ENCODE data around the gene MAP2K7. TPM values are rescaled to one million over a fixed set of nuclear protein-coding genes. Genes with fewer than 3 reads are reported as not detected.
A peak's percentile ranks its signal among the peaks of the same experiment; 100 is the strongest.
"Not testable (repeated sequence)": the region's sequence is repeated elsewhere in the genome, so short reads cannot be mapped to it uniquely, and the experiment has no call there.

The MAP2K7 gene
- polyA plus RNA-seq, 1 donor (not counting 4 experiments of a cell fraction or from before 2014, with no cell fraction given): 8.4 TPM

GRCh38 chr19:7916955-7917266 is 13.2 kb downstream of the MAP2K7 start:
- H3K4me1 ChIP-seq (ENCODE audit: control insufficient read depth, extremely low read depth, insufficient read depth, low read length): peaks cover 18% of the 10 kb centered on the region
- FAIRE-seq: no peak
- H3K27me3 ChIP-seq (ENCODE audit: control insufficient read depth, extremely low read depth, insufficient read depth, low read length): peaks cover 24% of the 10 kb centered on the region

DNA sequence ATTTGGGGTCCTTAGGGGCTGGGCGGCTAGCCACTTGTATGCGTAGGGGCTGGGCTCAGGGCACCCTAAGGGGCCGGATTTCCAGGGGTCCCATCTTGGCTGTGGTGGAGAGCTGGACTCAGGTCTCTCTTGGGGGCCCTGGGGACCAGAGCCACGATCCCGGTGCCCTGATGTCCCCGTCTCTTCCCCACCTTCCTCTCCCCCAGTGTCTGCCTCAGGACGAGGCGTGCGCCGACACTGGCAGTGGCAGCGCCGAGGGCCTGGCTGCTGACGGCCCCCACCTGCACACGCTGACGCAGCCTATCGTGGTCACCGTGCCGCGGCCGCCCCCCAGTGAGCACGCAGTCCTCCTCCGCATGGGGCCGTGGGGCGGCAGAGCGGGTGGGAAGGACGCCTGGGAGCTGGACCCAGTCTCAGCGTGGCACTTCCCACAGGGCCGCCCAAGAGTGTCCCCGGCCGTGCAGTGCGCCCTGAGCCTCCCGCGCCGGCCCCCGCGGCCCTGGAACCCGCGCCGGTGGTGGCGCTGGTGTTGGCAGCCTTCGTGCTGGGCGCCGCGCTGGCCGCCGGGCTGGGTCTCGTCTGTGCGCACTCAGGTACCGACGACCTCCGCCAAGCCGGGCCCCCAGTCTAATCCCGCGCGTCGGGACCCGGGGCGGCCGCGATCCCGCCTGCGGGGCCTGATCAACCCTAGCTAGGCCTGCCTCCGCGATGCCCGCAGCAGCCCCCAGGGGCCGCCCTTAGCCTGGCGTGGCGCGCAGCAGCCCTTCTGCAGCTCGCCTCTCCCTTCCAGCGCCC is 13.8 kb downstream of the MAP2K7 start:
- Histone ChIP-seq H3K27ac (ENCODE audit: control insufficient read depth, insufficient read depth, low read length) (no peak overlapping the region), H3K27me3 (ENCODE audit: control insufficient read depth, extremely low read depth, insufficient read depth, low read length) (peaks cover 24% of the 10 kb centered on the region), H3K36me3 (ENCODE audit: control insufficient read depth in 2 of 2, extremely low read depth in 1 of 2, insufficient read depth in 2 of 2, low read length in 2 of 2) (peaks cover 3 to 8% of the 10 kb centered on the region in 2 experiments), H3K9me3 (ENCODE audit: control insufficient read depth, low read depth, low read length) (no peaks in the 10 kb centered on the region), H3K9me1 (ENCODE audit: control insufficient read depth, extremely low read depth, insufficient read depth, low read length) (no peaks in the 10 kb centered on the region), H4K20me1 (ENCODE audit: control insufficient read depth, extremely low read depth, insufficient read depth, low read length) (no peaks in the 10 kb centered on the region), H3K79me2 (ENCODE audit: control insufficient read depth, insufficient read depth, low read length) (no peaks in the 10 kb centered on the region), H3K4me2 (ENCODE audit: control insufficient read depth, extremely low read depth, insufficient read depth, low read depth, low read length) (peak overlapping the region; percentile 81), H3K4me1 (ENCODE audit: control insufficient read depth, extremely low read depth, insufficient read depth, low read length) (peaks cover 18% of the 10 kb centered on the region), H3K4me3 (ENCODE audit: control insufficient read depth in 2 of 3, extremely low read depth in 1 of 3, insufficient read depth in 2 of 3, low read depth in 1 of 3, low read length in 3 of 3) (peak overlapping the region; percentile 37 to 59 (median 38)), H2AFZ (ENCODE audit: control insufficient read depth, low read length) (peak overlapping the region; percentile 37), H3K9ac (ENCODE audit: control insufficient read depth, extremely low read depth, insufficient read depth, low read length) (peak overlapping the region; percentile 61)
- dilution Hi-C loops (cut with MboI; ENCODE audit: extremely low pct_ligation_motif_present, low sequenced_read_pairs): no loop called here
- TF ChIP-seq CTCF (optimal IDR thresholded peaks at IDR 0.05 in 1 of 3, IDR thresholded peaks at IDR 0.05 in 1 of 3, conservative IDR thresholded peaks at IDR 0.05 in 1 of 3; ENCODE audit: extremely low read depth in 1 of 3, insufficient read depth in 2 of 3, low read length in 3 of 3) (peak; percentile 29 to 73 (median 64)), EZH2 (IDR thresholded peaks at IDR 0.05; ENCODE audit: low read length) (no peak)
- FAIRE-seq: no peak
- DNase-seq (ENCODE audit: low read depth, low spot score): no peak

More at GRCh38 chr19:7916955-7917266, 13.2 kb downstream of the MAP2K7 start:
- DNase-seq (ENCODE audit: low read depth, low spot score): no peak
- dilution Hi-C loops (cut with MboI; ENCODE audit: extremely low pct_ligation_motif_present, low sequenced_read_pairs): no loop called here
- peak overlapping the region; percentile 81 for H3K4me2 ChIP-seq (ENCODE audit: control insufficient read depth, extremely low read depth, insufficient read depth, low read depth, low read length)
- no peaks in the 10 kb centered on the region for H4K20me1 ChIP-seq (ENCODE audit: control insufficient read depth, extremely low read depth, insufficient read depth, low read length)
- no peaks in the 10 kb centered on the region for H3K9me1 ChIP-seq (ENCODE audit: control insufficient read depth, extremely low read depth, insufficient read depth, low read length)
- TF ChIP-seq EZH2 (IDR thresholded peaks at IDR 0.05; ENCODE audit: low read length) (no peak), CTCF (optimal IDR thresholded peaks at IDR 0.05 in 1 of 3, IDR thresholded peaks at IDR 0.05 in 1 of 3, conservative IDR thresholded peaks at IDR 0.05 in 1 of 3; ENCODE audit: extremely low read depth in 1 of 3, insufficient read depth in 2 of 3, low read length in 3 of 3) (no peak)
- no peaks in the 10 kb centered on the region for H3K79me2 ChIP-seq (ENCODE audit: control insufficient read depth, insufficient read depth, low read length)
- H3K9ac ChIP-seq (ENCODE audit: control insufficient read depth, extremely low read depth, insufficient read depth, low read length): peak overlapping the region; percentile 61
- no peaks in the 10 kb centered on the region for H3K9me3 ChIP-seq (ENCODE audit: control insufficient read depth, low read depth, low read length)
- H3K27ac ChIP-seq (ENCODE audit: control insufficient read depth, insufficient read depth, low read length): no peak overlapping the region
- H2AFZ ChIP-seq (ENCODE audit: control insufficient read depth, low read length): peak overlapping the region; percentile 37
- H3K36me3 ChIP-seq (ENCODE audit: control insufficient read depth in 2 of 2, extremely low read depth in 1 of 2, insufficient read depth in 2 of 2, low read length in 2 of 2): peaks cover 3 to 6% of the 10 kb centered on the region in 2 experiments
- H3K4me3 ChIP-seq (ENCODE audit: control insufficient read depth in 2 of 3, extremely low read depth in 1 of 3, insufficient read depth in 2 of 3, low read depth in 1 of 3, low read length in 3 of 3): peak overlapping the region; percentile 37 to 59 (median 38)

DNA sequence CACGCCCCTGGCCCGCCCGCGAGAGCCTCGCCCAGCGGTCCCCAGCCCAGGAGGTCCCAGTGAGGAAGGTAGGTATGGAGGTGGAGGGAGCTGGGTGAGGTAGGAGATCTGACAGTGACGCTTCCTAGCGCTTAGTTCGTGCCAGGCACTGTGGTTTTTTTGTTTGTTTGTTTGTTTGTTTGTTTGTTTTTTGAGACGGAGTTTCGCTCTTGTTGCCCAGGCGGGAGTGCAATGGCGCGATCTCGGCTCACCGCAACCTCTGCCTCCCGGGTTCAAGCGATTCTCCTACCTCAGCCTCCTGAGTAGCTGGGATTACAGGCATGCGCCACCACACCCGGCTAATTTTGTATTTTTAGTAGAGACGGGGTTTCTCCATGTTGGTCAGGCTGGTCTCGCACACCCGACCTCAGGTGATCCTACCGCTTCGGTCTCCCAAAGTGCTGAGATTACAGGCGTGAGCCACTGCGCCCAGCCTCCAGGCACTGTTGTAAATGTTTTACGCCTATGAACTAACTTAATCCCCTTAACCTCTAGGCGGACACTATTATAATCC is 14.5 kb downstream of the MAP2K7 start:
- H3K4me2 ChIP-seq (ENCODE audit: control insufficient read depth, extremely low read depth, insufficient read depth, low read depth, low read length): peak overlapping the region; percentile 81
- H3K9ac ChIP-seq (ENCODE audit: control insufficient read depth, extremely low read depth, insufficient read depth, low read length); dilution Hi-C loops (cut with MboI; ENCODE audit: extremely low pct_ligation_motif_present, low sequenced_read_pairs); FAIRE-seq; H3K36me3 ChIP-seq (ENCODE audit: control insufficient read depth in 2 of 2, extremely low read depth in 1 of 2, insufficient read depth in 2 of 2, low read length in 2 of 2); H4K20me1 ChIP-seq (ENCODE audit: control insufficient read depth, extremely low read depth, insufficient read depth, low read length); H2AFZ ChIP-seq (ENCODE audit: control insufficient read depth, low read length); H3K27ac ChIP-seq (ENCODE audit: control insufficient read depth, insufficient read depth, low read length); DNase-seq (ENCODE audit: low read depth, low spot score); H3K79me2 ChIP-seq (ENCODE audit: control insufficient read depth, insufficient read depth, low read length); H3K9me1 ChIP-seq (ENCODE audit: control insufficient read depth, extremely low read depth, insufficient read depth, low read length); H3K9me3 ChIP-seq (ENCODE audit: control insufficient read depth, low read depth, low read length): not testable (repeated sequence)
- peak overlapping the region in 1 of 3 experiments; percentile 20 for H3K4me3 ChIP-seq (ENCODE audit: control insufficient read depth in 2 of 3, extremely low read depth in 1 of 3, insufficient read depth in 2 of 3, low read depth in 1 of 3, low read length in 3 of 3)
- peaks cover 24% of the 10 kb centered on the region for H3K27me3 ChIP-seq (ENCODE audit: control insufficient read depth, extremely low read depth, insufficient read depth, low read length)
- peaks cover 18% of the 10 kb centered on the region for H3K4me1 ChIP-seq (ENCODE audit: control insufficient read depth, extremely low read depth, insufficient read depth, low read length)
